Ishikawa (cell line): ENCODE data around the gene PREX1.

Source experiments
- CEBPB ChIP-seq: IDR thresholded peaks from 2 replicates; pipeline ENCODE4 v1.6.1; 2012
- TF ChIP-seq, protein P1 (sequence below): IDR thresholded peaks from 2 replicates; pipeline ENCODE4 v1.6.1; 2012

DNA sequence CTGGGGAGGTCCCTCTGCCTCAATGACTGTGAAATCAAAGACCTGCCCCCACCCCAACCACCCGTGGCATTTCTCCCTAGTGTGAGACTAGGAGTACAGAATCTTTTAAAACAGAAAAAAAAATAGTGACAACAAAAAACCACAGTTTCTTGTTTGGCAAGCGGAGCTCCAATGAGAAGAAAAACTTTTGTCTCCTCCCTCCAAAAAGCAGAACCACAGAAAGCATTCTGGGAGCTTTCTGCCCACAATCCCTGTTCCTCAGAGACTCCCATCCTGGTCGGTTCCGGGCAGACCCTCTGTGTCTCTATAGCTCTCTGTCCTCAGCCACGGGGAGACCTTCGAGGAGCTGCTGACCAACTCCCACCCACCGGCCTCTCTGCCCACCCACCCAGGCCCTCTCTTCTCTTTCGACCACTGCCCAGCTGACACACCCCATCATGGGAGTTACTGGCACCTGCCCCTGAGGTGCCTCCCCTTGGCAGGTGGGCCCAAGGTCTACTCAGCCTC is 4.9 kb downstream of the PREX1 start:
- TF ChIP-seq CEBPB = no peak
- TF ChIP-seq, protein P1, sequence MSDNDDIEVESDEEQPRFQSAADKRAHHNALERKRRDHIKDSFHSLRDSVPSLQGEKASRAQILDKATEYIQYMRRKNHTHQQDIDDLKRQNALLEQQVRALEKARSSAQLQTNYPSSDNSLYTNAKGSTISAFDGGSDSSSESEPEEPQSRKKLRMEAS = no peak
